GM12801 (cell line): ENCODE results near the gene ISM2.

Source experiments
- CTCF ChIP-seq: IDR thresholded peaks from one replicate; pipeline ENCODE4 v1.5.1; 2011; ENCODE audit warnings: control low read depth; ENCODE audit not compliant: insufficient read length; ENCODE audit errors: extremely low read depth

Gene ISM2

GRCh38 chr14:77457522-77458248, 40.9 kb downstream of the ISM2 start, which contains the start of the genes AHSA1 and VIPAS39:
AHSA1 (plus strand) TSS chr14:77458093; CDS start chr14:77458190, 97 bp downstream.
VIPAS39 (minus strand) TSS chr14:77457601; CDS start chr14:77454102, 3,499 bp downstream.
- TF ChIP-seq CTCF, result no peak

- no peak for TF ChIP-seq CTCF
Measured at GRCh38 chr14:77457115-77457521, 41.5 kb downstream of the ISM2 start.

- TF ChIP-seq CTCF, result no peak
Measured at GRCh38 chr14:77455966-77456640, 42.5 kb downstream of the ISM2 start.

GRCh38 chr14:77442196-77442595, 56.4 kb downstream of the ISM2 start:
- no peak for TF ChIP-seq CTCF

GRCh38 chr14:77439861-77440260, 58.8 kb downstream of the ISM2 start:
- TF ChIP-seq CTCF, result no peak

GRCh38 chr14:77438596-77438995, 60.0 kb downstream of the ISM2 start:
- no peak for TF ChIP-seq CTCF

- no peak for TF ChIP-seq CTCF
Measured at GRCh38 chr14:77436042-77436441, 62.6 kb downstream of the ISM2 start.
